ENCODE data around the gene MSMP.
A peak's percentile ranks its signal among the peaks of the same experiment; 100 is the strongest.

MSMP gene, protein sequence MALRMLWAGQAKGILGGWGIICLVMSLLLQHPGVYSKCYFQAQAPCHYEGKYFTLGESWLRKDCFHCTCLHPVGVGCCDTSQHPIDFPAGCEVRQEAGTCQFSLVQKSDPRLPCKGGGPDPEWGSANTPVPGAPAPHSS

DNA sequence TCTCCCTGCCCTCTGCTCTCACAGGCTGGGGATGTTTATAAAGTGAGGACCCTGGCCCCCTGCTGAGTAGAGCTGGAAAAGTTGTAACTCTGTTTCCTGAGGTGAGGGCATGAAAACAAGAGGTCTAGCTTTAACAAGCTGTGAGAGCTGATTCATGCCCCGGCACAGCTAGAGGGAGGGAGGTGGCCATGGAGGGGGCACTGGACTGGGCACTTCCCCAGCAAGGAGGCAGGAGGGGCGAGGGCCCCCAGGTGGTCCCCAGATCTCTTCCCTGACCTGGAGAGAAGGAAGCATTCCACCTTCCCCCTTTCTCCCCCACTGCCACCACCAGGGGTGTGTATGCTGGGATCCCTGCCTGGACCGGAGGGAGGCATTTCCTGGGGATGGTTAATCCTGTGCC lies at the start of gene MSMP:
Gene MSMP, minus strand, starts transcription at position 13 of the 400 bp plus-strand sequence. CDS start 147 bp downstream, outside the sequence.
- DNase-seq (ENCODE audit: low read depth): no peak

DNA sequence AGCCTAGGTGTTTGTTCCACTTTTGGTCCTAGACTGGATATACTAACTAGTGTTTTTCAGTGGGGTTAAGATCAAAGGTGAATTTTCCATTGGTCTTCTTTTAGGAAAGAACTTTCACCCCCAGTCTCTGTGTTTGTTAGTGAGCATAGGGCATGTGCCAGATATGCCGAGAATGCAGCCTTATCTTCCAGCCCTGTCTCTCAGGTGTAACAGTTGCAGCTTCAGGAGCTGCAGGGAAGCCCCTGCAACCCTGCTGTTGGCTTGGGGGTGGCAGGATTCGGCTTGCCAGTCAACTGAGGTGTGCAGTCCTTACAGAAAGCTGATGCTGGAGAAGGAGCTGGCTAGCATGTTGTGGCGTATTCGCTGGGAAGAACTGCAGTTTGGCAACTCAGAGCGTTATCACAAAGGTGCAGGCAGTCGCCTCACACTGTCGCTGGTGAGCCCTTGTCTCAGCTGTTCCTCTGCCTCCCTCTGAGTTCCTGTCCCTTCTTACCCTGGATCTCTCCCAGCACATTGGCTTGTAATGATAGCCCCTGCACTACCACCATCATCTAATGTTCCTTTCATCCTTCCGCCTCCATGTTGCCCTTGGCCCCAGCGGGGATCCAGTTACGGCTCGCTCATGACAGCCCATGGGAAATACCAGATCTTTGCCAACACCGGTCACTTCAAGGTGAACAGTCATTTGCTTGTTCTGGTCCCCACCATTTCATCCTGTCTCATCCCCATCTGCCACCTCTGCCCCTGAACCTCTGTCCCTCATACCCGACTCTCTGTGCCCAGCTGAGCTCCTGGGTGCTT lies 47.5 kb upstream of the MSMP start:
- no peak for DNase-seq (ENCODE audit: low read depth)

DNA sequence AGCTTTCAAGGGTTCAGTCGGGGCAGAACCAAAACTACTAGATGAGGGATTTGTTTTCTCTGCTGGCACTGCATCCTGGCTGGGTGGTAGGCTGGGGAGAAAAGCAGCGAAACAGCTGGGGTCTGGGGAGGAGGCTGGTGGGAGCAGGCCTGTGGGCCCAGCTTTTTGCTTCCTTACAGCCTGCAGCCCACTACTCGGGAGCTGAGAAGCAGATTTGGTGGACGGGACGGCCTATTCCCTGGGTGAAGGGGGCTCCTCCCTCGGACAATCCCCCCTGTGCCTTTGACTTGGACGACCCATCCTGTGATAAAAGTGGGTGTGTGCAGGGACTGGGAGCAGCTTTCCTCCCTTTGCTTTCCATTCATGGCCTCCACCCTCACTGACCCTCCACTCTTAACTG lies 46.5 kb upstream of the MSMP start:
- DNase-seq (ENCODE audit: low read depth): no peak

DNA sequence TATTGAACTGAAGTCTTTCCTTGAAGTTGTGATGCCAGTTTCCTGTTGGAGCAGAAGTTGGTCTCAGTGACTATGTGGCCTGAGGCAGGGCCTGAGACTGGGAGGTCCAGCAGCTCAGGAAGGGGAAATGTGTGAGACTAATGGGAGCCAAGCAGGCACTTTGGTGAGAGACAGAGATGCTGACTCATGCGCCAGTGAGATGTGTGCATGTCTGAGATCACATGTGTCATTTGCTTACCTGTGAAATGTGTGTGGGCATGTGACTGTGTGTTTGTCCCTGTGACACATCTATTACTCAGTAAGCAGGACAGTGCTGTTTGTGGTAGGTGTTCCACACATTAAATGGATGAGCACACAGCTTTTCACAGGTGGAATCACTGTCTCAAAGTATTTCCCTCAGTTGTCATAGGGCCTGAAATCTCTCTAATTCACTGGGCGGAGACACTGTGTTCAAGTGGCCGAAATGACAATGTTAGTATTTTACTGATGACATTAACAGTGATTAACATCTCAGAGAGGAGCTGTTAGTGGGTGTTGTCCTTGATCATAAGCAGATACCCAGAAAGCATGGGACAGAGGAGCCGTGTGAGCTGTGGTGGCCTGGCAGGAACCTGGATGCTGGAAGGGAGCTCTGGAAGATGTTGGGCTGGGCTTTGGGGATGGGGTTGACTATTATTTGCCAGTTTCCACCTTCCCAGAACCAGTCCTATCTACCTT lies 44.7 kb upstream of the MSMP start:
- no peak for DNase-seq (ENCODE audit: low read depth)

DNA sequence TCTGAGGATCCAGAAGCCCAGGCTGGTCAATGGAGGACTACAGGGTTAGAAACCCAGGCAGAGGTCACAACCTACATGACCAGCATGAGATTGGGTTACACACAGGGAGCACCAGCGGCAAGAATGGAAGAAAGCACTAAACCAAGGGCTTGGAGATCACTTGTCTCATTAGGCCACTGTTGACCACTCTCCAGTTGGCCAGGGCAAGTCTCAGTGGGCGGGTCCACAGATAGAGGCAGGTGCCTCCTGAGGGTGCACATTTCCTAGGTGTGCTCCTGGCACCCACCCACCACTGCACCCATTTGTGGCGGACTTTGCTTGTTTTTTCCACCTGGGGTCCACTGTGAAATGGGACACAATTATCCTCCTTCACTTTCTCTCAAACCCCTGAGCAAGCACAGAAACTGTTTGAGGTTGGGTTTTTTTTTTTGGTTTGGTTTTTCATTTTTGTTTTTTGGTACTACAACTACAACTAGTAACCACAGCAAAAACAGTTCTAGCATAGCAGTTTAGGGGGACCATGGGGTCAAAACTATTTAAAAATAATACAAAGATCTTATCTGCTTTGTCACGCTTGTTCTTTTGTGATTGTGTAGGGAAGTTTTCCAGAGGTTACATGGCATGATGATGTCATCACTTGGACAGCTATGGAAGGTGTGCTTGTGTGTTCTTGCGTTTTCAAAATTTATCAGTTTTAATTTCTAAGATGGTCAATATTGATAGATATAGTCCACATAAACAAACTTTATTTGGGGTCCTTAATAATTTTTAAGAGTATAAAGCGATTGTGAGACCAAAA lies 43.4 kb upstream of the MSMP start:
- no peak for DNase-seq (ENCODE audit: low read depth)

DNA sequence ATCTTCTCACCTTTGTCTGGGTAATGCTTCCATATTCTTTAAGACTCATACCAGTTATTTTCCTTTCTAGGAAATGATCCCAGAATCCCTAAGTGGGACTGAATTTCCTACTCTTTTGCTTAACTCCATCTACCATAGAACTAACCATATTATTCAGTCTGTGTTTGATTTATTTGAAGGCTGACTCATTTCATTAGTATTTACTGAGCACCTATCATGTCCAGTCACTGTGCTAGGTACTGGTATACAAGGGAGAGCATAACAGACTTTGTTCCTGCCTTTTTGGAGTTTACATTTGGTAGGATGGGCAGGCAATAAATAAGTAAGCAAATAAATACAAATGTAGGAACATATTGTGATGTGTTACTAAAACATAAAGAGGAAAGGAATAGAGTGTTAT lies 41.6 kb upstream of the MSMP start:
- DNase-seq (ENCODE audit: low read depth): no peak

DNA sequence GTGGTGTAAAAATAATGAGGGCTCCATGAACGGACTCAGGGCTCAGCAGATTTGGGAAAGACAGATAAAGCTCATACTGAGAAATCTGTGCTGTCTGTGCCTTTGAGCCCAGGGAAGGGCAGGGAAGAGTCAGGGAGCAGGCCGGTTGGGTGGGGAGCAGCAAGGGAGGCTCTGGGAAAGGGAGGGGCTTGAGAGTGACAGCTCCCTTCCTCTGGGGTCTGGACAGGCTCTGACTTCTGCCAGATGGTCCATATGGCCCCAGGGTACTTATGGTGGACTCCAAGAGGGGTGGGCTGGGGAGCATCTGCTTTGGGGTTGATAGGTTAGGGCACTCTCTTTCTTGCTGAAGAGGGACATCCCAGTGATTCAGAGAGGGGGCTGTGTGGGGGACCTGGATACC lies 39.4 kb upstream of the MSMP start:
- no peak for DNase-seq (ENCODE audit: low read depth)

DNA sequence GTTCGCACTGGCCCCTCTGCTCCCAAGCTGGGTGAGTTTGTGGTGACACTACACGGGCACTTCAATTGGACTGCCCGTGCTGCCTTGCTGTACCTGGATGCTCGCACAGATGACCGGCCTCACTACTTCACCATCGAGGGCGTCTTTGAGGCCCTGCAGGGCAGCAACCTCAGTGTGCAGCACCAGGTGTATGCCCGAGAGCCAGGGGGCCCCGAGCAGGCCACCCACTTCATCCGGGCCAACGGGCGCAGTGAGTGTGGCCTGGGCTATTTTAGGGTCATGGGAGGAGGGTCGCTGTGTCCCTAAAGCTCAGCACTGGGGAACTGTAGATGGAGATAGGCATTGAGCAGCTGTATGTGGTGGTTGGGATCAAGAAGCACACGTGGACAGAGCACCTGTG lies 38.8 kb upstream of the MSMP start:
- DNase-seq (ENCODE audit: low read depth): no peak

DNA sequence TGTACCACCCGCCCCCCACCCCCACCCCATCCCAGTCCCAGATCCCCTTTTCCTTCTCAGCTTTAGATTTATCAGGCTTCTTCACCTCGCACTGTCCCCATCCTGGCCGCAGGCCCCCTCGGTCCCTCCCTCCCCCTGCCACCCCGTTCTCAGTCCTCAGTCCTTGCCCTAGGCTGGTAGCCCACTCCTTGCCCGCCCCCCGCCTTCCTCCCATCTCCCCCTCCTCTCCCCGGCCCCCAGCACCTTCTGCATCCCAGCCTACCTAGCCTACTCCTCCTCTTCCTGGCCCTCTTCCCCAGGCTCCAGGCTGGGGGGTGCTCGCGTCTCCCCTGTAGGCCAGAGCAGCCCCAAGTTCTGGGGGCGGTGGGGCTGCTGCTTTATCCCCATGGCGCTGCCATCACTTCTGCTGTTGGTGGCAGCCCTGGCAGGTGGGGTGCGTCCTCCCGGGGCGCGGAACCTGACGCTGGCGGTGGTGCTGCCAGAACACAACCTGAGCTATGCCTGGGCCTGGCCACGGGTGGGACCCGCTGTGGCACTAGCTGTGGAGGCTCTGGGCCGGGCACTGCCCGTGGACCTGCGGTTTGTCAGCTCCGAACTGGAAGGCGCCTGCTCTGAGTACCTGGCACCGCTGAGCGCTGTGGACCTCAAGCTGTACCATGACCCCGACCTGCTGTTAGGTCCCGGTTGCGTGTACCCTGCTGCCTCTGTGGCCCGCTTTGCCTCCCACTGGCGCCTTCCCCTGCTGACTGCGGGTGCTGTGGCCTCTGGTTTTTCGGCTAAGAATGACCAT lies 38.1 kb upstream of the MSMP start:
- no peak for DNase-seq (ENCODE audit: low read depth)

DNA sequence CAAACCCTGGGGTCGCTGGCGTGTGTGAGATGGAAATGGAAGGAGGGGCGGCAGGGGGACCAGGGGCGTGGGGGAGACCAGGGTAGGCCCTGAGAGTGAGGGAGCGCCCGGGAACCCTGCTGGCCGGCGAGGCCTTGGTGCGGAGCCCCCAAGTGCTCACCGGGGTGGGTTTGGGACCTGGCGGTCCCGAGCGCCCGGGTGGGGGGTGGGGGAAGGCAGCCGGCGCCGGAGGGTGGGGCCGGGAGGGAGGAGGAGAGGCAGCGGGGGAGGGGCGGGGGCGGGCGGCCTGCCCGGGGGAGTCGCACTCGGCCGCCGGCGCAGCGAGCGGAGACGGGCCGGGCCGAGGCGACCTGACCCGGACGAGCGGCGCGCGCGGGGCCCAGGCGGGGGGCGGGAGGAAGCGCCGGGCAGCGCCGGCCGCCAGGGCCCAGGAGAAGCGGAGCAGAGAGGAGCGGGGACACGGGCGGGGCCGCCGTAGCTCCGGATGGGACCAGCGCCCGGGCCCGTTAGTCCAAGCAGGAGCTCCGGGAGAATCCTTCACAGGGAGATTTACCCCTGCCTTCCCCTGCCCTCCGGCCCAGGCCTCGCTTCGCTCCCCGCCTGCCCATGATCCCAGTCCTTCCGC lies 37.3 kb upstream of the MSMP start, which contains the start of gene NPR2:
Gene NPR2, plus strand, starts transcription at position 295 of the 625 bp plus-strand sequence. CDS start 818 bp downstream, outside the sequence.
- no peak for DNase-seq (ENCODE audit: low read depth)

DNA sequence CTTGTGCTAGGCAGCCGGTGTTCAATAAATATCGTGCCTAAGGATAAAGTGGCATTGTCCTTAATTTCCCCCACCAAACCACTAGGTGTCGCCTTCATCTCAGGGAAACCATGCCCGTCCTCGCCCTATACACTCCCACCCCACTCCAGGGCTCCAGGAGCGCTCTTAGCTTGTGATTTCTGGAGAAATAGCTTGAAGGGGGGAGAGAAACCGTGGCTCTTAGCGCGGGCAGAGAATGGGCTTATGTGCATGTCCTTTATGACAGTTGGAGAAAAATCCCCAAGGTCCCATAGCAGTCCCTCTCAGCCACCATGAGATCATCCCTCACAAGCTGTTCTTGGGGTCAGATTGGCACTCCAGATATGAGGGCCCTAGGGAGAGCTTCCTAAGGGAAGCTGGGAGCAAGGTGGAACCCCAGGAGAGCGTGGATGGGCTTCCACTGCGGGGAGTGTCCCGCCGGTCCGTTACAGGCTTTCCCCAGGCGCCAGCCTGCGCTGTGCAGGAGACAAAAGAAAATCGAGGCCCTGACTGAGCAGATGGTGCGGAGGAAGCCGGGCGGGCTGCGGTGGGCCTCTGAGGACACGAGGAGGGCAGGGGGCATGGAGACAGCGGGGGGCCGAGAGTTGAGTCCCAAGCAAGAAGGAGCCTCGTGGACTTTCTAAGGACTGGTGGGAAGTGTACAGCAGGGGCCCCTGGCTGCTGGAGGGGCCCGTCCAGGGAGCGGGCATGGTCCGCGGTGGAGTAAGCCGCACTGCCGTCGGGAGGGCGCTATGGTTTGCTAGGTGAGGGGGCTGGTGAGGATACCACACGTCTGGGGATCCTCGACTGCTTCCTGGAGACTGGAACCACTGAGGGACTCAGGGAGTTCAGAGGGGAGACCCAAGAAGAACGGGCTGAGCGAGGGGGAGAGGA lies 36.6 kb upstream of the MSMP start:
- peak; percentile 86 for DNase-seq (ENCODE audit: low read depth)

DNA sequence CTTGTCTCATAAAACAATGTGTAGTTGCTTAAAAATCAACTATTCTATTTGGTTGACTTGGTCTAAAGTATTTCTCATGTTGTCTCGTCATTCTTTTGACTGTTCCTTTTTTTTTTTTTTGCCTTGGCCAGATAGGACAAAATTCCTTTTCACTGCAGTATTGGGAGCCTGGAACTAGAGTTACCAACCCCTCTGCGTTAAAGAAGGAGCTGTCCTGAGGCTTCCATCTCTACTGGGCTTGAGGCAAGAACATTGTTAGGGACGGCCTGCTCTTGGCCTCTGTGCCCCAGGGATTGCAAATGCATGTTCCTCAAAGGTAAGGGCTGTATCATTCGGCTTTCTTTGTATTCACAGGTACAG lies 35.9 kb upstream of the MSMP start:
- no peak for DNase-seq (ENCODE audit: low read depth)

DNA sequence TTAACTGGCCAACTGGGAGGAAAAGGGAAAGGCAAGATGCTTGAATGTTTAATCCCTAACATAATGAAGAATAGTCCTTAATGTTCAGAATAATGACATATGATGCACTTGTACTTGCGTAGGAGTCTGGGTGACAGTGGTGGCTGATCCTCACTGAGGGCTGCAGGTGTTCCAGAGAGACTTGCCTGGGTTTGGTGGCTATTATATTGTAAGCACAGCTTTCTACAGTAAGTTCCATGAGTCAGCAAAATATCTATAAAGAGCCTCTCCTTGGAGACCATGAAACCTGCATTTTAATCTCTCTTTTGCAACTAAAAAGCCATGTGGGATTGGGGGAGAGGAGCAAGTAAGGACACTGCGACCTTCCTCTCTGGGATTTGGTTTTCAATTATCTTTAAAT lies 35.5 kb upstream of the MSMP start:
- no peak for DNase-seq (ENCODE audit: low read depth)

DNA sequence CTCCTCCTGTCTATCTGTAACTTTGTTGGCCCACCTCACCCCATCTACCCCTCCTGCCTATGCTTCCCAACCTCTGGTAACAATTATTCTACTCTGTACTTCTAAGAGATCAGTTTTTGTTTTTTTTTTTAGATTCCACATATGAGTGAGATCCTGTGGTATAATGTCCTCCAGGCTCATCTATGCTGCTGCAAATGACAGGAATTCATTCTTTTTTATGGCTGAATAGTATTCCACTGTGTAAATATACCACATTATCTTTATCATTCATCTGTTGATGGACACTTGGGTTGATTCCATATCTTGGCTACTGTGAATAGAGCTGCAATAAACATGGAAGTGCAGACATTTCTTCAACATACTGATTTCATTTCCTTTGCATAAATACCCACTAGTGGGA lies 29.3 kb upstream of the MSMP start:
- DNase-seq (ENCODE audit: low read depth): no peak

DNA sequence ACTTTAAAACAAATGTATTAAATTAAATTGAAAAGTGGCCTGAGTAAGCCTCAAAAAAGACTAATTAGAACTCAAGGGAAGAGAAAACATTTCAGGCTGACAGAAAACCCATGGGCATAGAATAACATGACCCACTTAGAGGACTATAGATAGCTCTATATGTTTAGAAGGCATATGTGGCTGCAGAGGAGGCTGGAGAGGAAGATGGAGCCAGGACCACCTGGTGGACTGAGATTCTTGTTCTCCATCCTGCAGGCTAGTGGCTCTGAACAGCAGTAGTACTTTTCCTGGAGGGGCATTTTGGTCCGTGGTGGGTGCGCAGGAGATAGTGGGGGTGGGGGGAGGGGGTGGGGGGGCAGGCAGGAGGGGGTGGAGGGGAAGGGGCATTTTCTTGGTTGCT lies 27.0 kb upstream of the MSMP start:
- no peak for DNase-seq (ENCODE audit: low read depth)

DNA sequence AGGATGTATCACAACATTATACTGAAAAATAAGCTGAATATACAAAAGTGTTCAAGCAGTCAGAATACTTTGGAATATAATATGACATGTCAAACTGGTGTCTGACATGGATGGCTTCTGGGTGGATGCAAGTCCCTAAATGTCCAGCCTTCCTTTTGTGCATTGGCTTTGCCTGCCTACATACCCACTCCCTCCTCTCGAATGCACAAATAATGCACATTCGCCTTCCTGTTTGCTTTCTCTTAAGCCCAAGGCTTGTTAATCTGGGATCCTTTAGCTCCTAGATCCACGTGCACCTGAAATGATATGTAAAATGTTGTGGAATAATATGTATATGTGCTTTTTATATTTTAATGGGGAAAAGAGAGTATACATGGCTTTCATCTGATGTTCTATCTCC lies 24.4 kb upstream of the MSMP start:
- DNase-seq (ENCODE audit: low read depth): no peak

DNA sequence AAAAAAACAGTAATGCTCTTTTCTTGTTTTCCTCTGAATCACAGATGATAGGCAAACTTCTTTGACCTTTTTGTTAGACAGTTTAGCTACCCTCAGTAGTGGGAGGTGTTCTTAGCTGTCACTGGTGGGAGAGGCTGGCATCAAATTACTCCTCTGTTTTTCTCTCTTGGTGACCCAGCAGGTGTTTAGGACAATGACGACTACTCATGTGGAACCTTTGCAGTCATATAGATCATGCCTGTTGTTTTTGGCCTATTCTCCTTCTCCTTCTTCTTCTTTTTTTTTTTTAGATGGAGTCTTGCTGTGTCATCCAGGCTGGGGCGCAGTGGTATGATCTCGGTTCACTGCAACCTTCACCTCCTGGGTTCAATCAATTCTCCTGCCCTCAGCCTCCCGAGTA lies 21.9 kb upstream of the MSMP start:
- no peak for DNase-seq (ENCODE audit: low read depth)

DNA sequence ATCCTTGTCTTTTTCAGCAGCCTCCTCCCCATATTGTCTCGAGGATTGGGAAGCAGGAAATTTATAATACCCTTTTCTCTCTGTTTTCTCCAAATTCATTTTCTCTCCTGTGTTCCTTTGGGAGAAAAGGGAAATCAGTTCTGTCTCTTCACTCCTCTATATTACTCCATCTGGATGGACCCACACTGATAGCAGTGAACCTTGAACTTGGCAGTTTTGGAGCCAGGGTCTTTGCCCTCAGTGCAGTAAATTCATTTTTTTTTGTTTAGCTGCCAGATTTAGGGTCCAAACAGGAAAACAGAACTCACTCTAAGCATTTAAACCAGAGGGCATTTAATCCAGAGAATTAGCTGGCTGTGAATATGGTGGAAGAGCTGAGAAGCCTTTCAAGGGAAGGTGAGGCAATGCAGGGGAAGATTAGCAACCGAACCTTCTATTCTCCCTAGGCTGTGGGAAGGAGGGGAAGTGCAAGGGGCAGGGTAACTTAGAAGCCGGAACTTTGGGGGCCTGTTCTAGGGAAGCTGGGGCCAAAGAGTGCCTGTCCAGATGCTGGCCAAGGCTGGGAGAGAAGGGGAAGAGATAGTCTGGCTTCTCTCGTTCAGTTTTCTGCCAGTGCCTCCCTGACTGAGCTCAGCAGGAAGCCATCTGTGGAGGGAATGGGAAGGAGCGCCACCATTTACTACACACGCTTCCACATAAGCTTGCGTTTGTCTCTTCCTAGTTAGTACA lies 21.0 kb upstream of the MSMP start:
- no peak for DNase-seq (ENCODE audit: low read depth)

DNA sequence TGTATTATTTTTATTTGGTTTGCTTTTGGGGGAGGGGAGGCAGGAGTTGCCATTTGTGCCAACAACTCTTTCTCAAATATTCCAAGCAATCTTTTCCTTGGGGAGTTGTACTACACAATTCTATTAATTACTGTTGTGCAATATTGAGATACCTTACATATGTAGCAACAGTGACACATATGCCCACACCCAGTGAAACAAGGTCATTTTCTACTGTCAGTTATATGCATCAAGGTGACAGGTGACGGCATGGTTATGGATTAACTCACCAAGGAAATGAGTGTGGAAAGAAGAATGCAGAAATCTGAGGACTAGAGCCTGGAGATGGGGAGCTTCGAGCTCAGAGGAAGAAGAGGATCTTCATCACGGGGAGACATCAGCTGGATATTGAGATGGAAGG lies 17.9 kb upstream of the MSMP start:
- no peak for DNase-seq (ENCODE audit: low read depth)
